Endodermal cell (in vitro differentiated cells): Measurements from ENCODE around the gene HOXA6. TPM values are rescaled to one million over a fixed set of nuclear protein-coding genes. Genes with fewer than 3 reads are reported as not detected.

ENCODE experiments used
- DNase-seq: peaks from one replicate; pipeline ENCODE4 v3.0.0-alpha.2; 2017
- H3K27ac ChIP-seq: 2 replicates; pipeline ENCODE4 v1.5.1; 2013; ENCODE audit warnings: mild to moderate bottlenecking, low read depth, low read length, moderate library complexity
- H3K27me3 ChIP-seq: 2 replicates; pipeline ENCODE4 v1.6.1; 2013; ENCODE audit warnings: mild to moderate bottlenecking, low read length, moderate library complexity; ENCODE audit not compliant: insufficient read depth, control insufficient read depth, poor library complexity, severe bottlenecking
- H3K36me3 ChIP-seq: 2 replicates; pipeline ENCODE4 v1.7.0; 2013; ENCODE audit warnings: mild to moderate bottlenecking, low read length, moderate library complexity; ENCODE audit not compliant: control insufficient read depth, insufficient read depth
- H3K4me1 ChIP-seq: one replicate; pipeline ENCODE4 v1.7.0; 2013; ENCODE audit warnings: low read length; ENCODE audit not compliant: control insufficient read depth, insufficient read depth
- H3K4me3 ChIP-seq: 2 replicates; pipeline ENCODE4 v1.5.1; 2013; ENCODE audit warnings: mild to moderate bottlenecking, low read length, moderate library complexity
- H3K9ac ChIP-seq: 2 replicates; pipeline ENCODE4 v1.6.1; 2013; ENCODE audit warnings: mild to moderate bottlenecking, low read length, moderate library complexity; ENCODE audit not compliant: poor library complexity, severe bottlenecking; ENCODE audit errors: extremely low read depth
- H3K9me3 ChIP-seq: 2 replicates; pipeline ENCODE4 v1.6.1; 2013; ENCODE audit warnings: mild to moderate bottlenecking, low read length, moderate library complexity; ENCODE audit not compliant: control insufficient read depth
- H3K27ac Mint-ChIP-seq: 2 replicates; pipeline ENCODE4 v1.8.0; 2020; ENCODE audit warnings: mixed read lengths
- H3K27me3 Mint-ChIP-seq: 2 replicates; pipeline ENCODE4 v1.8.0; 2021; ENCODE audit warnings: mild to moderate bottlenecking, mixed read lengths; ENCODE audit not compliant: insufficient read depth
- H3K36me3 Mint-ChIP-seq: 2 replicates; pipeline ENCODE4 v1.8.0; 2020; ENCODE audit warnings: low read depth, mixed read lengths
- H3K4me1 Mint-ChIP-seq: 2 replicates; pipeline ENCODE4 v1.8.0; 2020; ENCODE audit warnings: mixed read lengths
- H3K4me3 Mint-ChIP-seq: 2 replicates; pipeline ENCODE4 v1.8.0; 2020; ENCODE audit warnings: mild to moderate bottlenecking, moderate library complexity, mixed read lengths
- H3K9me3 Mint-ChIP-seq: 2 replicates; pipeline ENCODE4 v1.8.0; 2020; ENCODE audit warnings: mild to moderate bottlenecking, mixed read lengths
- CTCF ChIP-seq: fragments of 200-600 bp; sonication (generic); conservative IDR thresholded peaks from 2 replicates; pipeline ENCODE4 v1.5.0; 2021; ENCODE audit warnings: antibody characterized with exemption, mild to moderate bottlenecking
- WGBS, 2 experiments: methylation state at CpG; one replicate each; pipeline versions ENCODE4 v1.1.5 to v1.1.7; 2013; ENCODE audit warnings: missing lambda C conversion rate in 2 of 2, mixed read lengths in 1 of 2; ENCODE audit not compliant: insufficient coverage in 1 of 2, insufficient read length in 1 of 2; 5-methylcytosine and 5-hydroxymethylcytosine counted together
- total RNA-seq, 2 donors: library from RNA; stranded (reverse); fragmentation: NEBNext Ultra II Directional in 1 of 2; extraction: Animal tissue kit (Norgen Biotek cat#: 25700) in 1 of 2; gene quantifications; 2 replicates in 1 of 2; 3 replicates in 1 of 2; pipeline ENCODE4 v1.2.1, GENCODE V29; 2021

The HOXA6 gene
- total RNA-seq, 2 donors from 2014 or later: not detected

GRCh38 chr7:27134392-27134791, 13.2 kb downstream of the HOXA6 start:
- Histone ChIP-seq H3K27ac (no peak overlapping the region), H3K4me1 (no peaks in the 10 kb centered on the region), H3K36me3 (no peaks in the 10 kb centered on the region), H3K27me3 (peaks cover 99% of the 10 kb centered on the region), H3K9me3 (no peaks in the 10 kb centered on the region), H3K4me3 (no peak overlapping the region), H3K9ac (no peak overlapping the region)
- peaks cover 97% of the 10 kb centered on the region for H3K27me3 Mint-ChIP-seq
- 14 to 17% methylated on average over 2 of the region's 2 CpGs for WGBS, 2 experiments
- H3K36me3 Mint-ChIP-seq: no peaks in the 10 kb centered on the region
- H3K4me3 Mint-ChIP-seq: no peak overlapping the region
- no peak overlapping the region for H3K27ac Mint-ChIP-seq
- H3K9me3 Mint-ChIP-seq: no peaks in the 10 kb centered on the region
- DNase-seq: no peak
- TF ChIP-seq CTCF: no peak
- H3K4me1 Mint-ChIP-seq: no peaks in the 10 kb centered on the region

- Histone ChIP-seq H3K27ac (no peak overlapping the region), H3K9me3 (peaks cover 4% of the 10 kb centered on the region), H3K9ac (no peak overlapping the region), H3K4me1 (no peaks in the 10 kb centered on the region), H3K4me3 (no peak overlapping the region), H3K36me3 (no peaks in the 10 kb centered on the region), H3K27me3 (peaks cover 99% of the 10 kb centered on the region)
- Mint-ChIP-seq H3K27me3 (peaks cover 97% of the 10 kb centered on the region), H3K9me3 (no peaks in the 10 kb centered on the region), H3K36me3 (no peaks in the 10 kb centered on the region), H3K27ac (no peak overlapping the region), H3K4me3 (no peak overlapping the region), H3K4me1 (no peaks in the 10 kb centered on the region)
- no peak for DNase-seq
- TF ChIP-seq CTCF: no peak
- 14 to 22% methylated on average over 13 to 18 of the region's 18 CpGs for WGBS, 2 experiments
Measured at GRCh38 chr7:27133409-27134231, 14.0 kb downstream of the HOXA6 start.

GRCh38 chr7:27132978-27133377, 14.6 kb downstream of the HOXA6 start:
- no peaks in the 10 kb centered on the region for H3K36me3 Mint-ChIP-seq
- H3K27me3 ChIP-seq: peaks cover 99% of the 10 kb centered on the region
- no peak for DNase-seq
- WGBS, 2 experiments: 25 to 26% methylated on average over 6 of the region's 6 CpGs
- no peaks in the 10 kb centered on the region for H3K4me1 ChIP-seq
- peaks cover 97% of the 10 kb centered on the region for H3K27me3 Mint-ChIP-seq
- no peak overlapping the region for H3K9ac ChIP-seq
- no peaks in the 10 kb centered on the region for H3K36me3 ChIP-seq
- no peak overlapping the region for H3K4me3 ChIP-seq
- no peak overlapping the region for H3K27ac Mint-ChIP-seq
- no peaks in the 10 kb centered on the region for H3K4me1 Mint-ChIP-seq
- H3K4me3 Mint-ChIP-seq: no peak overlapping the region
- no peak overlapping the region for H3K27ac ChIP-seq
- TF ChIP-seq CTCF: no peak
- peaks cover 7% of the 10 kb centered on the region for H3K9me3 ChIP-seq
- no peaks in the 10 kb centered on the region for H3K9me3 Mint-ChIP-seq
